Measurements from ENCODE around the gene HADHB.
"Not testable (repeated sequence)": the region's sequence is repeated elsewhere in the genome, so short reads cannot be mapped to it uniquely, and the experiment has no call there.

Gene HADHB

DNA sequence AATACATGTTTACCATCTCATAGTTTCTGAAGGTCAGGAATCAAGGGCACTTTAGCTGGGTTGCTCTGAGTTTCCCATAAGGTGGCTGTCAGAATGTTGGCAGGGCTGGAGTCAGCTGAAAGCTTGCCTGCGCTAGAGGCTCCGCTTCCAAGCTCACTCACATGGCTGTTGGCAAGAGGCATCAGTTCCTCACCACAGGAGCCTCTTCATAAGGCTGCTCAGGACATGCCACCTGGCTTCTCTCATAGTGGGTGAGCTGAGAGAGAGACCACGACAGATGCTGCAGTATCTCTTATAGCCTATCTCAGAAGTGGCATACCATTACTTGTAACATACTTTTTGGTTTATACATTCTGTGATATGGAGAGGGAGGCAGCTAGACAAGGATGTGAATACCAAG is 7.2 kb downstream of the HADHB start:
- peak; percentile 28 for DNase-seq (ENCODE audit: low read depth)
- TF ChIP-seq, protein P1, sequence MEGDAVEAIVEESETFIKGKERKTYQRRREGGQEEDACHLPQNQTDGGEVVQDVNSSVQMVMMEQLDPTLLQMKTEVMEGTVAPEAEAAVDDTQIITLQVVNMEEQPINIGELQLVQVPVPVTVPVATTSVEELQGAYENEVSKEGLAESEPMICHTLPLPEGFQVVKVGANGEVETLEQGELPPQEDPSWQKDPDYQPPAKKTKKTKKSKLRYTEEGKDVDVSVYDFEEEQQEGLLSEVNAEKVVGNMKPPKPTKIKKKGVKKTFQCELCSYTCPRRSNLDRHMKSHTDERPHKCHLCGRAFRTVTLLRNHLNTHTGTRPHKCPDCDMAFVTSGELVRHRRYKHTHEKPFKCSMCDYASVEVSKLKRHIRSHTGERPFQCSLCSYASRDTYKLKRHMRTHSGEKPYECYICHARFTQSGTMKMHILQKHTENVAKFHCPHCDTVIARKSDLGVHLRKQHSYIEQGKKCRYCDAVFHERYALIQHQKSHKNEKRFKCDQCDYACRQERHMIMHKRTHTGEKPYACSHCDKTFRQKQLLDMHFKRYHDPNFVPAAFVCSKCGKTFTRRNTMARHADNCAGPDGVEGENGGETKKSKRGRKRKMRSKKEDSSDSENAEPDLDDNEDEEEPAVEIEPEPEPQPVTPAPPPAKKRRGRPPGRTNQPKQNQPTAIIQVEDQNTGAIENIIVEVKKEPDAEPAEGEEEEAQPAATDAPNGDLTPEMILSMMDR (conservative IDR thresholded peaks at IDR 0.05; ENCODE audit: control insufficient read depth, insufficient read depth, low read depth, low read length) = no peak
- no peak overlapping the region for H3K4me3 ChIP-seq (ENCODE audit: control insufficient read depth, low read depth, low read length)

DNA sequence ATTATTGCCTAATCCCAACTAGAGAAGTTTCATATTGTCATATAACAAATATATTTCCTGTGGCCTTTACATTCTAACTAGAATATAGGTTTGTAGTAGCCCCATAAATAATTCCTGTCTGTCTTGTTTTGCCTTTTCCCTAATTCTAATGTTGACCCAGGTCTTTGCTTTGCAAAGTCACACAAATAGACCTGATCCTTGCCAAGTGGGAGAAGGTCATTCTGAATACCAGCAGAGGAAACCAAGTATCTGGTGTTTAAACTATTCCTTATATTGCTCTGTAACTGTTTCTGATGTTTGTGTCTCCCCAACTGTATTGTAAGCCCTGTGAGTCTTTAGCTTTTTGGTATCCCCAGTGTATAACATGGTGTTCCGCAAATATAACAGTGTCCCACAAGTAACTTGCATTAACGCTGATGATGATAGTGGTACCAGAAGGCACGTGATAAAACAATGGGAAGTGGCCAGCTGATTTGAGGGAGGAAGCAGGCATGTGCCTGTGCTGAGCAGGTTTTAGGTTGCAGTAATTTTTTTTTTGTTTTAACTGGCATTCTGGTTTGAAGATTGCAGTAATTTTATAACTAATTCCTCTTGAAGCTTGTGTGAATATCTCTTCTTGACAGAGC is 11.1 kb downstream of the HADHB start:
- no peak for DNase-seq (ENCODE audit: low read depth)
- TF ChIP-seq, protein P1 (conservative IDR thresholded peaks at IDR 0.05; ENCODE audit: control insufficient read depth, insufficient read depth, low read depth, low read length) = no peak
- H3K4me3 ChIP-seq (ENCODE audit: control insufficient read depth, low read depth, low read length) = no peak overlapping the region

DNA sequence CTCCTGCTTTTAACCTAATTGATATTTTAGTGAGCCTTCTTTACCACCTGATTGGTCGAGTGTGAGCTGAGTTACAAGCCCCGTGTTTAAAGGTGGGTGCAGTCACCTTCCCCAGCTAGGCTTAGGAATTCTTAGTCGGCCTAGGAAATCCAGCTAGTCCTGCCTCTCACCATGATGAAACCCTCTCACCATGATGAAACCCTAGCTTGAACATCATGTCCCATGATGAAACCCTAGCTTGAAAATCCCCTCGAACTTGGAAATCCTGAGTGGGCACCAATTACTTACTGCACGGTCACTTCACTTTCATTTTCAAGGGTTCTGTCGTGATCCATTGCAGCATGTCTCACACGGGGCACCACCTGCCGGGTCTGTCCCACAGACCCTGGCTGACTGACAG is 14.1 kb downstream of the HADHB start:
- H3K4me3 ChIP-seq (ENCODE audit: control insufficient read depth, low read depth, low read length); DNase-seq (ENCODE audit: low read depth): not testable (repeated sequence)

DNA sequence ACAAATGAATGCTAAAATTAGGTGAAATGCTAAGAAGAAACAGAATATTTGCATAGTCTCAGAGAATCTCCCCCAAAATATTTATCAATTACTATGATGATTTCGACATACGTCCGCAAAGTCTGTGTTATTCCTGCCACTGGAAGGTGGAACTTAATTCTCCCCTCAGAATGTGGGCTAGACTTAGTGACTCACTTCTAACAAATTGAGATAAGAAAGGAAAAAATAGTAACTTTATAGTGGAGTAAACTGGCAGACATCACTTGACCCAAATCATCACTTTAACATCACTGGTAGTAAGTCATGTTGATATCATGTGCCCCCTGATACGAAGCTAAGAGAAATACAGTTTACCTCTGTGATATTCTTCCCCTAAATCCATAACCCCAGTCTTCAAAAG is 23.5 kb downstream of the HADHB start:
- H3K4me3 ChIP-seq (ENCODE audit: control insufficient read depth, low read depth, low read length) = no peak overlapping the region
- TF ChIP-seq, protein P1 (conservative IDR thresholded peaks at IDR 0.05; ENCODE audit: control insufficient read depth, insufficient read depth, low read depth, low read length) = no peak
- peak; percentile 23 for DNase-seq (ENCODE audit: low read depth)

DNA sequence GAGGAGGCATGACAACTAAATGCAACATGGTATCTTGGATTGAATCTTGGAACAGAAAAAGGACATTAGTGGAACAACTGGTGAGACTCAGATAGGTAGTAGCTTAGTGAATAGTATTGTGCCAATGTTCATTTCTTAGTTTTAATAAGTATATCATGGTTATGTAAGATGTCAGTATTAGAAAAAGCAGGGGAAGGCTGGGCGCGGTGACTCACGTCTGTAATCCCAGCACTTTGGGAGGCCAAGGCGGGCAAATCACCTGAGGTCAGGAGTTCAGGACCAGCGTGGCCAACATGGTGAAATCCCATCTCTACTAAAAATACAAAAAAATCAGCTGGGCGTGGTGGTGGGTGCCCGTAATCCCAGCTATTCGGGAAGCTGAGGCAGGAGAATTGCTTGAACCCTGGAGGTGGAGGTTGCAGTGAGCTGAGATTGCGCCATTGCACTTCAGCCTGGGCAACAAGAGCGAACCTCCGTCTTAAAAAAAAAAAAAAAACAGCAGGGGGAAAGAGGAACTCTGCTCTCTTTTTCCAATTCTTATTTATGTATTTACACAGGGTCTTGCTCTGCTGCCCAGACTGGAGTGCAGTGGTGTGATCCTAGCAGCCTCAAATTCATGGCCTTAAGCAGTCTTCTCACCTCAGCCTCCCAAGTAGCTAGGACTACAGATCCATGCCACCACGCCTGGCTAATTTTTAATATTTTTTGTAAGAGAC is 24.1 kb downstream of the HADHB start:
- DNase-seq (ENCODE audit: low read depth); H3K4me3 ChIP-seq (ENCODE audit: control insufficient read depth, low read depth, low read length): not testable (repeated sequence)

DNA sequence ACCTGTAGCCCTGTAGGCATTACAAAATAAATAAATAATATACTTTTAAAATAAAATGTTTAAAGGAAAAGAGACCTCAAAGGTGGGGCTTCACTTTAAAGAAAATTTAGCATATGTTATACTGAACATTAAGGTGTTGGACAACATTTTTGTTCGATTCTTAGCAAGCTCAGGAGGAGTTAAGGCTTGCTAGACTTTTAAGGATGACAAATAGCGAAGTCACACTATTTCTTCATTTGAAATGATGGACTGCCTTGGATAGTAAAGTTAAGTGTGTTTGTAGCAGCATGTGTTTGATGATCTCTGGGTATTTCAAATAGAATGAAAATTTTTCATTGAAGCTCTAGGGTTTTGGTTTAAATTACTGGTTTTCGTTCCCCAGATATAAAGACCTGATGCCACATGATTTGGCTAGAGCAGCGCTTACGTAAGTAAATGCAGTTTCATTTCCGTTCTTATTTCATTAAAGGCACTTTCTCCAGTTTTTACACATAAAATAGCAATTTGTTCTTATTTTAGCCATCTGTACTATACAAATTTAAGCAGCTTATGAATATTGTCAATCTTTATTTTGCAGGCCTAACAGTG is 24.9 kb downstream of the HADHB start:
- TF ChIP-seq, protein P1 (conservative IDR thresholded peaks at IDR 0.05; ENCODE audit: control insufficient read depth, insufficient read depth, low read depth, low read length) = no peak
- no peak overlapping the region for H3K4me3 ChIP-seq (ENCODE audit: control insufficient read depth, low read depth, low read length)
- DNase-seq (ENCODE audit: low read depth) = peak; percentile 66

DNA sequence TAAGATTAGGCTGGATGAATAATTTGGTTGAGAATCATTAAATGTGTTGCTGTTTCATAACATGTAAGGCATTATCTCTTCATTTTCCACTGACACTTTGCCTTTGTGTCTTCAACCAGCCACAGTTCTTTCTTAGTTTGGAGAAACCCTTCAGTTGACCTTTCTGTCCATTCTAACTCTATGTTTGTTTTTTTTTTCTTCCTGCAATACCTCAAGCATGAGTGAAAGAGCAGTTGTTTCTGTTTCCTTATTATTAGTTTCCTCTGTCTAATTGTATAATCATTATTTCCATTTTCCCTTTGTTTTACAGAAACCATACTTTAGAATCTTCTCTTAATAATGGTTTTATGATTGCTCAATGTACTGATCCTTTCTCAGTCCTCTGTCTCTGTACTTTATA is 25.6 kb downstream of the HADHB start:
- TF ChIP-seq, protein P1 (conservative IDR thresholded peaks at IDR 0.05; ENCODE audit: control insufficient read depth, insufficient read depth, low read depth, low read length) = no peak
- no peak overlapping the region for H3K4me3 ChIP-seq (ENCODE audit: control insufficient read depth, low read depth, low read length)
- no peak for DNase-seq (ENCODE audit: low read depth)

Data from fibroblast of mammary gland (primary cell).